Measurements from ENCODE around the gene RCAN2.

Gene RCAN2

GRCh38 chr6:46452312-46452917 lies 38.8 kb downstream of the RCAN2 start:
- DNase-seq (ENCODE audit: insufficient read length, low spot score), result no peak
- TF ChIP-seq PAX5 (IDR thresholded peaks at IDR 0.05; ENCODE audit: insufficient read depth, low read length, severe bottlenecking), result no peak
- no peak for TF ChIP-seq POLR2AphosphoS5 (IDR thresholded peaks at IDR 0.05; ENCODE audit: low read depth, low read length)
- TF ChIP-seq SPI1 (IDR thresholded peaks at IDR 0.05; ENCODE audit: low read depth, low read length), result no peak
- no peak for TF ChIP-seq POLR2A (IDR thresholded peaks at IDR 0.05; ENCODE audit: low read depth, low read length)
- TF ChIP-seq TAF1 (IDR thresholded peaks at IDR 0.05; ENCODE audit: low read depth, low read length), result no peak
- TF ChIP-seq POU2F2 (IDR thresholded peaks at IDR 0.05; ENCODE audit: low read depth, low read length), result no peak
- no peak for FAIRE-seq

GRCh38 chr6:46451343-46451742 lies 39.9 kb downstream of the RCAN2 start:
- TF ChIP-seq TAF1 (IDR thresholded peaks at IDR 0.05; ENCODE audit: low read depth, low read length) (no peak), PAX5 (IDR thresholded peaks at IDR 0.05; ENCODE audit: insufficient read depth, low read length, severe bottlenecking) (no peak), POLR2A (IDR thresholded peaks at IDR 0.05; ENCODE audit: low read depth, low read length) (no peak), POU2F2 (IDR thresholded peaks at IDR 0.05; ENCODE audit: low read depth, low read length) (no peak), POLR2AphosphoS5 (IDR thresholded peaks at IDR 0.05; ENCODE audit: low read depth, low read length) (no peak)
- no peak for FAIRE-seq

GRCh38 chr6:46444772-46445454 lies 46.3 kb downstream of the RCAN2 start:
- FAIRE-seq (no peak), DNase-seq (ENCODE audit: insufficient read length, low spot score) (no peak)
- TF ChIP-seq TAF1 (IDR thresholded peaks at IDR 0.05; ENCODE audit: low read depth, low read length), result no peak
- no peak for TF ChIP-seq SPI1 (IDR thresholded peaks at IDR 0.05; ENCODE audit: low read depth, low read length)
- no peak for TF ChIP-seq POLR2AphosphoS5 (IDR thresholded peaks at IDR 0.05; ENCODE audit: low read depth, low read length)
- TF ChIP-seq POU2F2 (IDR thresholded peaks at IDR 0.05; ENCODE audit: low read depth, low read length), result no peak
- TF ChIP-seq POLR2A (IDR thresholded peaks at IDR 0.05; ENCODE audit: low read depth, low read length), result no peak
- TF ChIP-seq PAX5 (IDR thresholded peaks at IDR 0.05; ENCODE audit: insufficient read depth, low read length, severe bottlenecking), result no peak

More at GRCh38 chr6:46451343-46451742, 39.9 kb downstream of the RCAN2 start:
- DNase-seq (ENCODE audit: insufficient read length, low spot score), result no peak

- no peak for FAIRE-seq
- no peak for TF ChIP-seq POLR2AphosphoS5 (IDR thresholded peaks at IDR 0.05; ENCODE audit: low read depth, low read length)
- no peak for DNase-seq (ENCODE audit: insufficient read length, low spot score)
Observed at GRCh38 chr6:46443623-46444022, 47.6 kb downstream of the RCAN2 start.

GRCh38 chr6:46440641-46441040 lies 50.6 kb downstream of the RCAN2 start:
- DNase-seq (ENCODE audit: insufficient read length, low spot score) (no peak), FAIRE-seq (no peak)
- TF ChIP-seq TAF1 (IDR thresholded peaks at IDR 0.05; ENCODE audit: low read depth, low read length) (no peak), SPI1 (IDR thresholded peaks at IDR 0.05; ENCODE audit: low read depth, low read length) (no peak), PAX5 (IDR thresholded peaks at IDR 0.05; ENCODE audit: insufficient read depth, low read length, severe bottlenecking) (no peak), POLR2AphosphoS5 (IDR thresholded peaks at IDR 0.05; ENCODE audit: low read depth, low read length) (no peak), POLR2A (IDR thresholded peaks at IDR 0.05; ENCODE audit: low read depth, low read length) (no peak), POU2F2 (IDR thresholded peaks at IDR 0.05; ENCODE audit: low read depth, low read length) (no peak)

DNA sequence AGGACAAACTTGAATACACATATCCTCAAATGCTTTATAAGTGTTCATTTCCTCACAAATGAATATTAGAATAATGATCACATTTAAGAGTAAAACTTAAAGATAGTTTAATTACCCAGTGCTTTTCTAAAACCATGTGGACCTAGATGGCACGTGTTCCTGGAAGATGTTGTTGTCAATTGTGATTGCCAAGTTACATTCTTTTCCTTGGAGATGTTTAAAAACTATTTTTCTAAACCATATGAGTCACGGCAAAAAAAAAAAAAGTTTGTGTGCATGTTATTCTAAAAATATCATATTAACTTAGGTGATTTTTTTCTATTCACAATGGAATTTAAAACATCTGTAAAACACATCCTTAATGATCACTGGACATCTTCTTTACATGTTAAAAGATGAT lies 51.1 kb downstream of the RCAN2 start:
- no peak for FAIRE-seq
- TF ChIP-seq POLR2A (IDR thresholded peaks at IDR 0.05; ENCODE audit: low read depth, low read length), result no peak
- no peak for TF ChIP-seq SPI1 (IDR thresholded peaks at IDR 0.05; ENCODE audit: low read depth, low read length)
- no peak for TF ChIP-seq POU2F2 (IDR thresholded peaks at IDR 0.05; ENCODE audit: low read depth, low read length)
- TF ChIP-seq TAF1 (IDR thresholded peaks at IDR 0.05; ENCODE audit: low read depth, low read length), result no peak
- no peak for DNase-seq (ENCODE audit: insufficient read length, low spot score)

- FAIRE-seq (no peak), DNase-seq (ENCODE audit: insufficient read length, low spot score) (no peak)
- TF ChIP-seq TAF1 (IDR thresholded peaks at IDR 0.05; ENCODE audit: low read depth, low read length), result no peak
Observed at GRCh38 chr6:46438245-46438644, 53.0 kb downstream of the RCAN2 start.

GRCh38 chr6:46437671-46438221 lies 53.5 kb downstream of the RCAN2 start:
- TF ChIP-seq PAX5 (IDR thresholded peaks at IDR 0.05; ENCODE audit: insufficient read depth, low read length, severe bottlenecking) (no peak), TAF1 (IDR thresholded peaks at IDR 0.05; ENCODE audit: low read depth, low read length) (no peak), POU2F2 (IDR thresholded peaks at IDR 0.05; ENCODE audit: low read depth, low read length) (no peak), SPI1 (IDR thresholded peaks at IDR 0.05; ENCODE audit: low read depth, low read length) (no peak), POLR2A (IDR thresholded peaks at IDR 0.05; ENCODE audit: low read depth, low read length) (no peak), POLR2AphosphoS5 (IDR thresholded peaks at IDR 0.05; ENCODE audit: low read depth, low read length) (no peak)
- DNase-seq (ENCODE audit: insufficient read length, low spot score) (no peak), FAIRE-seq (no peak)

GRCh38 chr6:46422619-46423018 lies 68.6 kb downstream of the RCAN2 start:
- no peak for TF ChIP-seq POLR2AphosphoS5 (IDR thresholded peaks at IDR 0.05; ENCODE audit: low read depth, low read length)
- TF ChIP-seq POU2F2 (IDR thresholded peaks at IDR 0.05; ENCODE audit: low read depth, low read length), result no peak
- TF ChIP-seq POLR2A (IDR thresholded peaks at IDR 0.05; ENCODE audit: low read depth, low read length), result no peak
- TF ChIP-seq PAX5 (IDR thresholded peaks at IDR 0.05; ENCODE audit: insufficient read depth, low read length, severe bottlenecking), result no peak
- no peak for TF ChIP-seq TAF1 (IDR thresholded peaks at IDR 0.05; ENCODE audit: low read depth, low read length)
- TF ChIP-seq SPI1 (IDR thresholded peaks at IDR 0.05; ENCODE audit: low read depth, low read length), result no peak
- DNase-seq (ENCODE audit: insufficient read length, low spot score), result no peak
- FAIRE-seq, result no peak

DNA sequence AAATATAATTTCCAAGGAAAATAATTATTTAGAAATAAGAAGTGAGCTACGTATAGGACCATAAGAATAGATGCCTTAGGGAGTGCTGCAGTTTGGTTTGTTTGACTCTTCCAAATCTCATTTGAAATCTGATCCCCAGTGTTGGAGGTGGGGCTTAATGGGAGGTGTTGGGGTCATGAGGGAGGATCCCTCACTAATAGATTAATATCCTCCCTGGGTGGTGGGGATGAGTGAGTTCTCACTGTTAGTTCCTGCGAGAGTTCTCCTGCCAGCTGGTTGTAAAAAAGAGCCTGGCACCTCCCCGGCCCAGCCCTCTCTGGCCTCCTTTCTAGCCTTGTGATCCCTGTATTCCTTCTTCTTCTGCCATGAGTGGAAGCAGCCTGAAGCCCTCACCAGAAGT lies 69.3 kb downstream of the RCAN2 start:
- FAIRE-seq (no peak), DNase-seq (ENCODE audit: insufficient read length, low spot score) (no peak)
- no peak for TF ChIP-seq PAX5 (IDR thresholded peaks at IDR 0.05; ENCODE audit: insufficient read depth, low read length, severe bottlenecking)
- no peak for TF ChIP-seq POLR2AphosphoS5 (IDR thresholded peaks at IDR 0.05; ENCODE audit: low read depth, low read length)
- no peak for TF ChIP-seq POU2F2 (IDR thresholded peaks at IDR 0.05; ENCODE audit: low read depth, low read length)
- no peak for TF ChIP-seq TAF1 (IDR thresholded peaks at IDR 0.05; ENCODE audit: low read depth, low read length)
- no peak for TF ChIP-seq SPI1 (IDR thresholded peaks at IDR 0.05; ENCODE audit: low read depth, low read length)
- TF ChIP-seq POLR2A (IDR thresholded peaks at IDR 0.05; ENCODE audit: low read depth, low read length), result no peak

Data from GM12891 (cell line).